ENCODE measurements around the gene UBASH3B. TPM values are rescaled to one million over a fixed set of nuclear protein-coding genes. Genes with fewer than 3 reads are reported as not detected.

UBASH3B gene
- total RNA-seq, 2 experiments from 2014 or later, result 66.6 to 75.0 TPM

GRCh38 chr11:122732342-122733315 is 77.1 kb downstream of the UBASH3B start:
- Mint-ChIP-seq H3K27ac (no peak overlapping the region), H3K27me3 (ENCODE audit: low read depth) (no peaks in the 10 kb centered on the region), H3K4me3 (no peak overlapping the region), H3K36me3 (ENCODE audit: low read depth) (peaks cover 40% of the 10 kb centered on the region), H3K9me3 (ENCODE audit: insufficient read depth) (no peaks in the 10 kb centered on the region), H3K4me1 (ENCODE audit: low read depth) (peaks cover 23% of the 10 kb centered on the region)
- ChIA-PET CTCF (interaction anchor here (1.0 to 3.7 kb wide), 6 partner anchors 11 to 35 kb away, joined by 3 to 25 read pairs (median 4); no protein-coding TSS in a partner anchor), POLR2A (interaction anchor here (2.9 kb wide), 1 partner anchor 77 kb away, joined by 9 read pairs; the partner anchor contains the start of gene UBASH3B)
- DNase-seq (no peak), ATAC-seq (no peak)

- CTCF ChIA-PET, result interaction anchor here (1.3 to 3.7 kb wide), 3 partner anchors 10 to 22 kb away, joined by 3 to 25 read pairs (median 4); no protein-coding TSS in a partner anchor
- POLR2A ChIA-PET, result interaction anchor here (2.9 to 3.3 kb wide), 2 partner anchors 11 to 77 kb away, joined by 9 to 19 read pairs; partner anchors contain the start of gene UBASH3B
- H3K27me3 Mint-ChIP-seq (ENCODE audit: low read depth), result no peaks in the 10 kb centered on the region
- H3K27ac Mint-ChIP-seq, result no peak overlapping the region
- H3K4me1 Mint-ChIP-seq (ENCODE audit: low read depth), result peaks cover 16% of the 10 kb centered on the region
- DNase-seq (no peak), ATAC-seq (no peak)
- no peaks in the 10 kb centered on the region for H3K9me3 Mint-ChIP-seq (ENCODE audit: insufficient read depth)
- H3K36me3 Mint-ChIP-seq (ENCODE audit: low read depth), result peaks cover 36% of the 10 kb centered on the region
- H3K4me3 Mint-ChIP-seq, result no peak overlapping the region
These were observed 77.8 kb downstream of the UBASH3B start for GRCh38 chr11:122733318-122733717.

- POLR2A ChIA-PET, result interaction anchor here (0.9 to 3.3 kb wide), 3 partner anchors 9 to 66 kb away, joined by 3 to 19 read pairs (median 4); no protein-coding TSS in a partner anchor
- no peak overlapping the region for H3K4me3 Mint-ChIP-seq
- peaks cover 12% of the 10 kb centered on the region for H3K4me1 Mint-ChIP-seq (ENCODE audit: low read depth)
- peaks cover 30% of the 10 kb centered on the region for H3K36me3 Mint-ChIP-seq (ENCODE audit: low read depth)
- H3K27me3 Mint-ChIP-seq (ENCODE audit: low read depth), result no peaks in the 10 kb centered on the region
- no peak overlapping the region for H3K27ac Mint-ChIP-seq
- ATAC-seq (no peak), DNase-seq (no peak)
- H3K9me3 Mint-ChIP-seq (ENCODE audit: insufficient read depth), result no peaks in the 10 kb centered on the region
- CTCF ChIA-PET, result interaction anchor here (0.7 to 3.7 kb wide), 7 partner anchors 8 to 63 kb away, joined by 3 to 25 read pairs (median 4); no protein-coding TSS in a partner anchor
These were observed 79.5 kb downstream of the UBASH3B start for GRCh38 chr11:122734848-122735496.

GRCh38 chr11:122737951-122738693 is 82.6 kb downstream of the UBASH3B start:
- ATAC-seq (no peak), DNase-seq (no peak)
- Mint-ChIP-seq H3K9me3 (ENCODE audit: insufficient read depth) (no peaks in the 10 kb centered on the region), H3K27me3 (ENCODE audit: low read depth) (no peaks in the 10 kb centered on the region), H3K4me1 (ENCODE audit: low read depth) (peaks cover 20% of the 10 kb centered on the region), H3K36me3 (ENCODE audit: low read depth) (peaks cover 12% of the 10 kb centered on the region), H3K4me3 (no peak overlapping the region), H3K27ac (no peak overlapping the region)
- CTCF ChIA-PET, result interaction anchor here (0.8 to 2.2 kb wide), 6 partner anchors 11 to 158 kb away, joined by 3 to 6 read pairs (median 4); no protein-coding TSS in a partner anchor
- POLR2A ChIA-PET, result no interaction called here

GRCh38 chr11:122741613-122742300 is 86.2 kb downstream of the UBASH3B start:
- peaks cover 20% of the 10 kb centered on the region for H3K4me1 Mint-ChIP-seq (ENCODE audit: low read depth)
- H3K4me3 Mint-ChIP-seq, result no peak overlapping the region
- peak overlapping the region; percentile 32 for H3K27ac Mint-ChIP-seq
- H3K36me3 Mint-ChIP-seq (ENCODE audit: low read depth), result peaks cover 13% of the 10 kb centered on the region
- ATAC-seq (no peak), DNase-seq (no peak)
- CTCF ChIA-PET, result interaction anchor here (3.3 kb wide), 1 partner anchor 14 kb away, joined by 16 read pairs; no protein-coding TSS in a partner anchor
- POLR2A ChIA-PET, result no interaction called here
- H3K9me3 Mint-ChIP-seq (ENCODE audit: insufficient read depth), result no peaks in the 10 kb centered on the region
- H3K27me3 Mint-ChIP-seq (ENCODE audit: low read depth), result no peaks in the 10 kb centered on the region

- peaks cover 20% of the 10 kb centered on the region for H3K4me1 Mint-ChIP-seq (ENCODE audit: low read depth)
- ATAC-seq (no peak), DNase-seq (no peak)
- H3K9me3 Mint-ChIP-seq (ENCODE audit: insufficient read depth), result no peaks in the 10 kb centered on the region
- H3K36me3 Mint-ChIP-seq (ENCODE audit: low read depth), result peaks cover 20% of the 10 kb centered on the region
- H3K4me3 Mint-ChIP-seq, result no peak overlapping the region
- H3K27me3 Mint-ChIP-seq (ENCODE audit: low read depth), result no peaks in the 10 kb centered on the region
- POLR2A ChIA-PET, result interaction anchor here (1.1 to 2.8 kb wide), 4 partner anchors 7 to 86 kb away, joined by 3 to 19 read pairs (median 10); partner anchors contain the start of gene UBASH3B
- CTCF ChIA-PET, result interaction anchor here (0.8 to 7.5 kb wide), 9 partner anchors 9 to 109 kb away, joined by 3 to 108 read pairs (median 5); no protein-coding TSS in a partner anchor
- H3K27ac Mint-ChIP-seq, result no peak overlapping the region
These were observed 86.9 kb downstream of the UBASH3B start for GRCh38 chr11:122742301-122743018.

- Mint-ChIP-seq H3K4me3 (no peak overlapping the region), H3K27me3 (ENCODE audit: low read depth) (no peaks in the 10 kb centered on the region), H3K36me3 (ENCODE audit: low read depth) (peaks cover 27% of the 10 kb centered on the region), H3K9me3 (ENCODE audit: insufficient read depth) (no peaks in the 10 kb centered on the region), H3K27ac (no peak overlapping the region), H3K4me1 (ENCODE audit: low read depth) (peaks cover 20% of the 10 kb centered on the region)
- ChIA-PET POLR2A (interaction anchor here (0.6 to 4.8 kb wide), 12 partner anchors 8 to 101 kb away, joined by 3 to 31 read pairs (median 4); partner anchors contain the start of gene UBASH3B), CTCF (interaction anchor here (0.8 to 7.5 kb wide), 11 partner anchors 10 to 110 kb away, joined by 3 to 108 read pairs (median 5); partner anchors contain the start of gene UBASH3B)
- ATAC-seq (no peak), DNase-seq (no peak)
These were observed 87.7 kb downstream of the UBASH3B start for GRCh38 chr11:122743097-122743741.

- H3K27me3 Mint-ChIP-seq (ENCODE audit: low read depth), result no peaks in the 10 kb centered on the region
- H3K36me3 Mint-ChIP-seq (ENCODE audit: low read depth), result peaks cover 30% of the 10 kb centered on the region
- peak; percentile 83 for ATAC-seq
- CTCF ChIA-PET, result interaction anchor here (1.2 to 7.5 kb wide), 11 partner anchors 11 to 110 kb away, joined by 3 to 108 read pairs (median 5); partner anchors contain the start of gene UBASH3B
- DNase-seq, result peak; percentile 88
- no peak overlapping the region for H3K27ac Mint-ChIP-seq
- POLR2A ChIA-PET, result interaction anchor here (0.6 to 4.8 kb wide), 13 partner anchors 9 to 101 kb away, joined by 3 to 31 read pairs (median 4); partner anchors contain the start of gene UBASH3B
- H3K9me3 Mint-ChIP-seq (ENCODE audit: insufficient read depth), result no peaks in the 10 kb centered on the region
- peaks cover 18% of the 10 kb centered on the region for H3K4me1 Mint-ChIP-seq (ENCODE audit: low read depth)
- no peak overlapping the region for H3K4me3 Mint-ChIP-seq
These were observed 88.4 kb downstream of the UBASH3B start for GRCh38 chr11:122743949-122744348.

GRCh38 chr11:122744357-122744756 is 88.8 kb downstream of the UBASH3B start:
- Mint-ChIP-seq H3K27ac (no peak overlapping the region), H3K36me3 (ENCODE audit: low read depth) (peaks cover 28% of the 10 kb centered on the region)
- no peak for ATAC-seq

More at GRCh38 chr11:122744357-122744756, 88.8 kb downstream of the UBASH3B start:
- POLR2A ChIA-PET, result interaction anchor here (1.0 to 4.8 kb wide), 11 partner anchors 9 to 100 kb away, joined by 3 to 31 read pairs (median 5); partner anchors contain the start of gene UBASH3B
- no peak for DNase-seq
- H3K9me3 Mint-ChIP-seq (ENCODE audit: insufficient read depth), result no peaks in the 10 kb centered on the region
- H3K4me3 Mint-ChIP-seq, result no peak overlapping the region
- peaks cover 16% of the 10 kb centered on the region for H3K4me1 Mint-ChIP-seq (ENCODE audit: low read depth)
- CTCF ChIA-PET, result interaction anchor here (1.1 to 7.5 kb wide), 12 partner anchors 10 to 88 kb away, joined by 3 to 108 read pairs (median 4); partner anchors contain the start of gene UBASH3B
- no peaks in the 10 kb centered on the region for H3K27me3 Mint-ChIP-seq (ENCODE audit: low read depth)

All from activated CD8-positive, alpha-beta T cell treated with anti-CD3 and anti-CD28 coated beads, Interleukin-2, amount 10 ng/mL, durations not matched to agents 7 days and 5 days (primary cell).